K562 (cell line): Measurements from ENCODE around the gene CEP70. TPM values are rescaled to one million over a fixed set of nuclear protein-coding genes. Genes with fewer than 3 reads are reported as not detected.

ENCODE experiments used
- ATAC-seq: fragments of 200-7000 bp; cut with Tn5 transposase; 3 replicates; pipeline ENCODE4 v1.9.1; 2020; ENCODE audit warnings: moderate library complexity
- BruUV-seq: library from RNA; stranded (reverse); fragments of 400-500 nt; replicated peaks from 2 replicates; lab custom pipeline; 2021; lab: Mats Ljungman, UMichigan
- CTCF ChIA-PET: fragments of 300-600 bp; formaldehyde crosslinking; extraction: SDS; loops from one replicate; lab custom pipeline; 2021; ENCODE audit warnings: low intra/inter-chr PET ratio; lab: Yijun Ruan, JAX
- POLR2A ChIA-PET: fragments of 300-600, 350-650 bp; sonication (Branson Sonifier 250); formaldehyde crosslinking; extraction: SDS; loops from one replicate; lab custom pipeline; 2021; ENCODE audit warnings: antibody characterized with exemption, inconsistent platforms; lab: Yijun Ruan, JAX
- DNase-seq, 4 experiments: peaks; one replicate each; pipeline versions ENCODE4 v3.0.0 to v3.0.0-alpha.2; 2011 to 2018; ENCODE audit warnings: low spot score in 3 of 4, mixed read lengths in 3 of 4; ENCODE audit errors: extremely low read depth in 1 of 4
- FAIRE-seq: peaks from 2 replicates; lab custom pipeline; 2011; peaks lifted over from hg19 to GRCh38; lab: Jason Lieb, UNC
- H2AFZ ChIP-seq: 2 replicates; pipeline ENCODE4 v1.6.0; 2011; ENCODE audit warnings: low read depth, low read length, control low read depth, inconsistent platforms
- H3K27ac ChIP-seq: fragments of 200-600 bp; 3 replicates; pipeline ENCODE4 v1.8.0; 2011; ENCODE audit warnings: low read depth, mild to moderate bottlenecking, control low read depth, inconsistent platforms, low read length, moderate library complexity, mixed read lengths; ENCODE audit errors: extremely low read depth
- H3K27me3 ChIP-seq, 2 experiments: fragments of 300-600 bp in 1 of 2; 2 replicates in 1 of 2; 3 replicates in 1 of 2; pipeline versions ENCODE4 v1.6.0 to v1.8.0; 2011; ENCODE audit warnings: inconsistent platforms in 2 of 2, low read length in 2 of 2, mild to moderate bottlenecking in 1 of 2, mixed read lengths in 1 of 2, moderate library complexity in 1 of 2; ENCODE audit not compliant: control insufficient read depth in 2 of 2, insufficient read depth in 2 of 2
- H3K36me3 ChIP-seq: fragments of 300-600 bp; 3 replicates; pipeline ENCODE4 v1.8.0; 2011; ENCODE audit warnings: mild to moderate bottlenecking, low read length, inconsistent platforms; ENCODE audit not compliant: control insufficient read depth, insufficient read depth
- H3K4me1 ChIP-seq, 2 experiments: fragments of 200-600 bp in 1 of 2; replicated peaks in 1 of 2; 2 replicates in 1 of 2; 3 replicates in 1 of 2; pipeline versions ENCODE4 v1.5.1 to v1.8.0; 2011; ENCODE audit warnings: inconsistent platforms in 2 of 2, low read length in 2 of 2, mild to moderate bottlenecking in 1 of 2, mixed read lengths in 1 of 2, moderate library complexity in 1 of 2; ENCODE audit not compliant: control insufficient read depth in 2 of 2, insufficient read depth in 2 of 2
- H3K4me2 ChIP-seq: 2 replicates; pipeline ENCODE4 v1.6.1; 2011; ENCODE audit warnings: low read length, control low read depth, inconsistent platforms, mixed read lengths; ENCODE audit not compliant: insufficient read depth
- H3K4me3 ChIP-seq: fragments of 200-600 bp; sonication (generic), shearing (Covaris generic); 2 replicates; pipeline ENCODE4 v1.5.1; 2016; ENCODE audit warnings: control low read depth, inconsistent platforms
- H3K79me2 ChIP-seq: fragments of 200-600 bp; 3 replicates; pipeline ENCODE4 v1.8.0; 2011; ENCODE audit warnings: low read length, inconsistent platforms; ENCODE audit not compliant: control insufficient read depth, insufficient read depth
- H3K9ac ChIP-seq, 2 experiments: 2 replicates each; pipeline versions ENCODE4 v1.6.0 to v1.6.1; 2011; ENCODE audit warnings: low read depth in 2 of 2, low read length in 2 of 2, control low read depth in 1 of 2, inconsistent platforms in 1 of 2, mild to moderate bottlenecking in 1 of 2, mixed read lengths in 1 of 2; ENCODE audit not compliant: insufficient read depth in 1 of 2
- H3K9me1 ChIP-seq: one replicate; pipeline ENCODE4 v1.6.0; 2011; ENCODE audit warnings: inconsistent platforms, mild to moderate bottlenecking, low read length, moderate library complexity; ENCODE audit not compliant: control insufficient read depth, insufficient read depth
- H3K9me3 ChIP-seq: replicated peaks from 2 replicates; pipeline ENCODE4 v1.5.1; 2011; ENCODE audit warnings: low read depth, low read length, inconsistent platforms; ENCODE audit not compliant: control insufficient read depth, insufficient read depth
- H4K20me1 ChIP-seq: replicated peaks from 2 replicates; pipeline ENCODE4 v1.6.1; 2011; ENCODE audit warnings: low read length, inconsistent platforms, mixed read lengths; ENCODE audit not compliant: control insufficient read depth, insufficient read depth
- CCNT2 ChIP-seq: IDR thresholded peaks from 2 replicates; pipeline ENCODE4 v1.6.1; 2011; ENCODE audit warnings: borderline replicate concordance, low read depth, mild to moderate bottlenecking, moderate library complexity, mixed read lengths, low read length; ENCODE audit not compliant: insufficient read length; ENCODE audit errors: extremely low read depth
- CHD1 ChIP-seq: fragments of 200-600 bp; sonication (generic); IDR thresholded peaks from one replicate; pipeline ENCODE4 v1.6.1; 2012; ENCODE audit warnings: mild to moderate bottlenecking, moderate library complexity, low read length, inconsistent platforms
- CHD2 ChIP-seq: IDR thresholded peaks from 2 replicates; pipeline ENCODE4 v1.6.1; 2011; ENCODE audit warnings: low read depth, low read length
- E2F6 ChIP-seq, 2 experiments: IDR thresholded peaks; 2 replicates each; pipeline ENCODE4 v1.6.1; 2011; ENCODE audit warnings: borderline replicate concordance in 1 of 2, control low read depth in 1 of 2, low read depth in 1 of 2, low read length in 1 of 2, mild to moderate bottlenecking in 1 of 2, mixed read lengths in 1 of 2, moderate library complexity in 1 of 2; ENCODE audit not compliant: insufficient read depth in 1 of 2, insufficient read length in 1 of 2, poor library complexity in 1 of 2, severe bottlenecking in 1 of 2; ENCODE audit errors: extremely low read depth in 1 of 2
- IRF2 ChIP-seq: sonication (generic); formaldehyde crosslinking; IDR thresholded peaks from 2 replicates; pipeline ENCODE4 v1.8.1; 2022; ENCODE audit warnings: mild to moderate bottlenecking, missing genetic modification reagents
- MBD2 ChIP-seq: sonication (generic); IDR thresholded peaks from 2 replicates; pipeline ENCODE4 v1.6.1; 2016; ENCODE audit warnings: low read depth, borderline replicate concordance
- MEIS2 ChIP-seq: fragments of 450-650 bp; IDR thresholded peaks from 2 replicates; pipeline ENCODE4 v1.6.1; 2014; ENCODE audit warnings: mild to moderate bottlenecking; ENCODE audit not compliant: partially characterized antibody
- SNRNP70 ChIP-seq: fragments of 200-400 bp; formaldehyde crosslinking; optimal IDR thresholded peaks from 2 replicates; pipeline ENCODE3; 2017; ENCODE audit warnings: low read depth, low read length
- SOX6 ChIP-seq: fragments of 450-650 bp; IDR thresholded peaks from 2 replicates; pipeline ENCODE4 v1.6.1; 2014; ENCODE audit warnings: mild to moderate bottlenecking
- ZFP91 ChIP-seq: sonication (generic); formaldehyde crosslinking; IDR thresholded peaks from 2 replicates; pipeline ENCODE4 v1.8.0; 2022; ENCODE audit warnings: mild to moderate bottlenecking, missing genetic modification reagents
- ZNF512 ChIP-seq: IDR thresholded peaks from 2 replicates; pipeline ENCODE4 v1.6.1; 2016; ENCODE audit warnings: missing genetic modification characterization, missing compliant biosample characterization
- ZNF561 ChIP-seq: fragments of 450-650 bp; formaldehyde crosslinking; conservative IDR thresholded peaks from 2 replicates; pipeline ENCODE4 v1.4.0; 2020; ENCODE audit warnings: mild to moderate bottlenecking, moderate library complexity
- ZNF655 ChIP-seq: fragments of 250-450 bp; sonication (Bioruptor Pico); IDR thresholded peaks from 2 replicates; pipeline ENCODE4 v1.5.0; 2021
- ZNF699 ChIP-seq: fragments of 250-450 bp; sonication (Bioruptor Pico); IDR thresholded peaks from 2 replicates; pipeline ENCODE4 v1.8.0; 2021; ENCODE audit warnings: mild to moderate bottlenecking, moderate library complexity; ENCODE audit not compliant: insufficient replicate concordance
- WGBS: fragments of 100-300 bp; shearing (Covaris generic); methylation state at CpG from one replicate; pipeline ENCODE4 v1.1.6; 2016; ENCODE audit warnings: low coverage, mixed read lengths; ENCODE audit not compliant: insufficient coverage; ENCODE audit errors: missing lambda C conversion rate; 5-methylcytosine and 5-hydroxymethylcytosine counted together
- in situ Hi-C: fragments of 300-500 bp; cut with MboI; formaldehyde crosslinking; loops from 4 replicates; pipeline ENCODE4 v1.15.0; 2018; ENCODE audit warnings: inconsistent platforms, mixed read lengths
- intact Hi-C: fragments of 100-400 bp; cut with micrococcal nuclease; formaldehyde crosslinking; loops from 2 replicates; pipeline ENCODE4 v1.14.2; 2022
- polyA plus RNA-seq, 8 experiments: library from polyadenylated mRNA; depleted of rRNA in 4 of 8; stranded (reverse) in 5 of 8; unstranded in 3 of 8; fragments of >200 nt; fragmentation: Nextera tagmentation in 2 of 8; fragmentation: Illumina TruSeq in 1 of 8; extraction: Ambion mirVana in 2 of 8; extraction: Trizol in 1 of 8; gene quantifications; 2 replicates each; pipeline versions ENCODE4 v1.2.1 to v1.2.3, GENCODE V29; 2011 to 2014; ENCODE audit warnings: inconsistent platforms in 1 of 8, missing spikeins in 1 of 8
- total RNA-seq, 7 experiments: library from RNA; depleted of rRNA in 6 of 7; stranded (reverse); fragments of >200 nt in 6 of 7; fragmentation: Illumina TruSeq in 2 of 7; extraction: Trizol in 2 of 7; gene quantifications; 2 replicates each; pipeline versions ENCODE4 v1.2.1 to v1.2.3, GENCODE V29; 2011 to 2021; ENCODE audit warnings: low replicate concordance in 1 of 7

Gene CEP70
- total and polyA plus RNA-seq, 9 of the 15 experiments (the other 6 are each of a cell fraction or from before 2014, with no cell fraction given): 16.1 to 31.5 (median 23.4) TPM

DNA sequence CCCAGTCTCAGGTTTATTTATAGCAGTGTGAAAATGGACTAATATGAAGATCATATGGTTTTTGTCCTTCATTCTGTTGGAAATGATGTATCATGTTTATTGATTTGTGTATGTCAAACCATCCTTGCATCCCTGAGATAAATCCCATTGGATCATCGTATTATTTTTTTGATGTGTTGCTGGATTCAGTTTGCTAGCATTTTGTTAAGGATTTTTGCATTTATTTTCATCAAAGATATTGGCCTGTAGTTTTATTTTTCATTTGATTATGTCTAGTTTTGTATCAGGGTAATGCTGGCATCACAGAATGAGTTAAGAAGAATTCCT, 48.8 kb upstream of the CEP70 start (continued):
- no peak for TF ChIP-seq IRF2
- TF ChIP-seq, all 486 proteins: peak for 4

DNA sequence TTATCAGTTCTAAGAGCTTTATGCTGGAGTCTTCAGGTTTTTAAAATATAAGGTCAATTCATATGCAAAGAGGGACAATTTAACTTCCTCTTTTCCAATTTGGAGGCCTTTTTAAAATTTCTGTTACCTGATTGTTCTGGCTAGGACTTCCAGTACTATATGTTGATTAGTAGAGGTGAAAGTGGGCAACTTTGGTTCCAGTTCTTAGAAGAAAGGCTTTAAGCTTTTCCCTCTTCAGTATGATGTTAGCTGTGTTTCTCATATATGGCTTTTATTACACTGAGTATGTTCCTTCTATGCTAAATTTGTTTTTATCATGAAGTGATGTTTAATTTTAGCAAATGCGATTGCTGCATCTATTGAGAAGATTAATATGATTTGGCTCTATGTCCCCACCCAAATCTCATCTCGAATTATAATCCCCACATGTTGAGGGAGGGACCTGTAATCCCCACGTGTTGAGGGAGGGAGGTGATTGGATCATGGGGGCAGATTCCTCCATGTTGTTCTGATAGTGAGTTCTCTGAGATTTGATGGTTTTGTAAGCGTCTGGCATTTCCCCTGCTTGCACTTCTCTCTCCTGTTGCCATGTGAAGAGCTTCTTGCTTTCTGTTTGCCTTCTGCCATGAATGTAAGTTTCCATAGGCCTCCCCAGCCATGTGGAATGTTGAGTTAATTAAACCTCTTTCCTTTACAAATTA, 48.3 kb upstream of the CEP70 start:
- no peak overlapping the region for H3K4me3 ChIP-seq
- no peaks in the 10 kb centered on the region for H3K9me1 ChIP-seq
- CTCF ChIA-PET: no interaction called here
- no peak overlapping the region for H3K9ac ChIP-seq
- ATAC-seq: no peak
- H3K9me3 ChIP-seq: peaks cover 6% of the 10 kb centered on the region; the same call in 1 of the 2 replicates
- no peak overlapping the region for H3K27ac ChIP-seq
- WGBS: 40% methylated on average over 4 of the region's 4 CpGs
- FAIRE-seq: no peak
- H4K20me1 ChIP-seq: no peaks in the 10 kb centered on the region
- no peaks in the 10 kb centered on the region for H3K27me3 ChIP-seq
- H3K4me2 ChIP-seq: no peak overlapping the region
- no peak overlapping the region for H2AFZ ChIP-seq
- intact Hi-C loops: no loop called here
- no peak for DNase-seq
- in situ Hi-C loops: no loop called here
- no TSS peak for BruUV-seq
- no peaks in the 10 kb centered on the region for H3K79me2 ChIP-seq
- no peaks in the 10 kb centered on the region for H3K36me3 ChIP-seq
- H3K4me1 ChIP-seq: no peaks in the 10 kb centered on the region
- POLR2A ChIA-PET: interaction anchor here (1.1 kb wide), 1 partner anchor 24 kb away, joined by 3 read pairs; no protein-coding TSS in a partner anchor
- TF ChIP-seq CHD1 (no peak), ZFP91 (no peak), SNRNP70 (no peak), ZNF561 (CRISPR knock-in tag) (no peak), CCNT2 (no peak), E2F6 (IDR thresholded peaks at IDR 0.05; ENCODE audit: borderline replicate concordance in 1 of 2, extremely low read depth in 1 of 2, insufficient read depth in 1 of 2, insufficient read length in 1 of 2, low read depth in 1 of 2, low read length in 1 of 2, poor library complexity in 1 of 2, severe bottlenecking in 1 of 2) (peak in 1 of 2 experiments; percentile 21), ZNF655 (CRISPR knock-in tag) (no peak), MEIS2 (peak; percentile 12), CHD2 (no peak), ZNF699 (CRISPR knock-in tag) (no peak), ZNF512 (tag) (no peak), SOX6 (peak; percentile 73; the same call in 1 of the 2 replicates), MBD2 (no peak)
